Measurements from ENCODE around the gene RAET1G.
"Not testable (repeated sequence)": the region's sequence is repeated elsewhere in the genome, so short reads cannot be mapped to it uniquely, and the experiment has no call there.

- not testable (repeated sequence) for TF ChIP-seq CTCF, POLR2A (IDR thresholded peaks at IDR 0.05)
These were observed 14.4 kb downstream of the RAET1G start for GRCh38 chr6:149908480-149908879.
